ENCODE data around the gene HSP90AB1.

- no peak for TF ChIP-seq POLR2A (IDR thresholded peaks at IDR 0.05; ENCODE audit: low read depth, low read length)
- TF ChIP-seq POLR2AphosphoS5 (IDR thresholded peaks at IDR 0.05; ENCODE audit: low read depth, low read length), result no peak
Measured at GRCh38 chr6:44289726-44290260, 42.9 kb downstream of the HSP90AB1 start.
